Large intestine (tissue), 12 donors: ENCODE results near the gene TRAF5. TPM values are rescaled to one million over a fixed set of nuclear protein-coding genes. Genes with fewer than 3 reads are reported as not detected.
A peak's percentile ranks its signal among the peaks of the same experiment; 100 is the strongest.

Experiments used
- DNase-seq, 2 donors: peaks; one replicate each; pipeline versions ENCODE4 v3.0.0 to v3.0.0-alpha.2; 2013
- H3K27ac ChIP-seq: one replicate; pipeline ENCODE4 v1.5.1; 2013; ENCODE audit warnings: low read length
- H3K27me3 ChIP-seq: 2 replicates; pipeline ENCODE4 v1.6.1; 2013; ENCODE audit warnings: low read length; ENCODE audit not compliant: control insufficient read depth, insufficient read depth
- H3K36me3 ChIP-seq: 2 replicates; pipeline ENCODE4 v1.6.1; 2013; ENCODE audit warnings: low read length; ENCODE audit not compliant: control insufficient read depth, insufficient read depth
- H3K4me1 ChIP-seq: one replicate; pipeline ENCODE4 v1.6.1; 2013; ENCODE audit warnings: low read length; ENCODE audit not compliant: control insufficient read depth, insufficient read depth
- H3K4me3 ChIP-seq: one replicate; pipeline ENCODE4 v1.5.1; 2013; ENCODE audit warnings: low read length
- H3K9me3 ChIP-seq: one replicate; pipeline ENCODE4 v1.6.1; 2013; ENCODE audit warnings: mild to moderate bottlenecking, low read depth, low read length, moderate library complexity; ENCODE audit not compliant: control insufficient read depth
- WGBS: methylation state at CpG from one replicate; pipeline ENCODE4 v1.1.5; 2013; ENCODE audit warnings: low lambda C conversion rate; ENCODE audit not compliant: insufficient coverage; 5-methylcytosine and 5-hydroxymethylcytosine counted together
- long read RNA-seq, 11 donors: transcript quantifications; one replicate each; lab custom pipeline, GENCODE V29; 2026
- polyA plus RNA-seq: library from polyadenylated mRNA; unstranded; fragments of 120-200 nt; gene quantifications from one replicate; pipeline ENCODE4 v1.2.1, GENCODE V29; 2013

TRAF5 gene
- polyA plus RNA-seq, result 26.1 TPM
- long read RNA-seq, donor 1, partial matches to known transcripts, result 0 of 1 reads
- long read RNA-seq, donor 1, other reads (novel, unspliced or antisense), result 0 of 1 reads
- long read RNA-seq, donor 2, partial matches to known transcripts, result 0 of 5 reads
- long read RNA-seq, donor 2, other reads (novel, unspliced or antisense), result 0 of 5 reads
- long read RNA-seq, donor 3, result 0 reads
- long read RNA-seq, donor 4, result 0 reads
- long read RNA-seq, donor 5, result 0 reads
- long read RNA-seq, donor 6, partial matches to known transcripts, result 0 of 3 reads
- long read RNA-seq, donor 6, other reads (novel, unspliced or antisense), result 0 of 3 reads
- long read RNA-seq, donor 7, partial matches to known transcripts, result 15 of 17 reads
- long read RNA-seq, donor 7, other reads (novel, unspliced or antisense), result 0 of 17 reads
- long read RNA-seq, donor 8, partial matches to known transcripts, result 0 of 4 reads
- long read RNA-seq, donor 8, other reads (novel, unspliced or antisense), result 0 of 4 reads
- long read RNA-seq, donor 9, partial matches to known transcripts, result 0 of 1 reads
- long read RNA-seq, donor 9, other reads (novel, unspliced or antisense), result 0 of 1 reads
- long read RNA-seq, donor 10, partial matches to known transcripts, result 0 of 2 reads
- long read RNA-seq, donor 10, other reads (novel, unspliced or antisense), result 0 of 2 reads
- long read RNA-seq, donor 11, result 0 reads

GRCh38 chr1:211326528-211327345 is at the start of gene TRAF5:
TSS of gene TRAF5 (plus strand) at chr1:211326833. CDS start at chr1:211353240, 26,407 bp downstream.
- H3K9me3 ChIP-seq, result no peaks in the 10 kb centered on the region
- H3K4me3 ChIP-seq, result peak within 1 kb of the TSS; percentile 75
- no peaks in the 10 kb centered on the region for H3K36me3 ChIP-seq
- no CpG with 5 or more reads among the region's 91 CpGs for WGBS
- peak; percentile 58 to 78 for DNase-seq
- H3K27ac ChIP-seq, result peak within 1 kb of the TSS; percentile 51
- no peaks in the 10 kb centered on the region for H3K27me3 ChIP-seq
- peaks cover 10% of the 10 kb centered on the region for H3K4me1 ChIP-seq

- WGBS, result 17% methylated on average over 1 of the region's 1 CpG
- DNase-seq, result no peak
- peaks cover 42% of the 10 kb centered on the region for H3K36me3 ChIP-seq
Measured at GRCh38 chr1:211279340-211279739, 47.3 kb upstream of the TRAF5 start.

GRCh38 chr1:211280910-211281309 is 45.7 kb upstream of the TRAF5 start:
- WGBS, result 100% methylated on average over 1 of the region's 4 CpGs
- no peak for DNase-seq
- Histone ChIP-seq H3K4me3 (no peak overlapping the region), H3K36me3 (peaks cover 50% of the 10 kb centered on the region), H3K9me3 (no peaks in the 10 kb centered on the region), H3K27me3 (no peaks in the 10 kb centered on the region), H3K27ac (no peak overlapping the region), H3K4me1 (no peaks in the 10 kb centered on the region)

More at GRCh38 chr1:211279340-211279739, 47.3 kb upstream of the TRAF5 start:
- Histone ChIP-seq H3K4me1 (no peaks in the 10 kb centered on the region), H3K27me3 (no peaks in the 10 kb centered on the region), H3K9me3 (no peaks in the 10 kb centered on the region), H3K4me3 (no peak overlapping the region), H3K27ac (no peak overlapping the region)

- 89% methylated on average over 4 of the region's 6 CpGs for WGBS
- Histone ChIP-seq H3K4me1 (no peaks in the 10 kb centered on the region), H3K27me3 (no peaks in the 10 kb centered on the region), H3K9me3 (no peaks in the 10 kb centered on the region), H3K4me3 (no peak overlapping the region), H3K27ac (no peak overlapping the region), H3K36me3 (peaks cover 47% of the 10 kb centered on the region)
- DNase-seq, result no peak
Measured at GRCh38 chr1:211281320-211282022, 45.2 kb upstream of the TRAF5 start.

GRCh38 chr1:211282023-211282373 is 44.6 kb upstream of the TRAF5 start:
- peaks cover 48% of the 10 kb centered on the region for H3K36me3 ChIP-seq
- no peak for DNase-seq
- H3K9me3 ChIP-seq, result no peaks in the 10 kb centered on the region
- H3K27me3 ChIP-seq, result no peaks in the 10 kb centered on the region
- H3K4me1 ChIP-seq, result no peaks in the 10 kb centered on the region
- H3K4me3 ChIP-seq, result no peak overlapping the region
- H3K27ac ChIP-seq, result no peak overlapping the region

- peaks cover 57% of the 10 kb centered on the region for H3K36me3 ChIP-seq
- no CpG with 5 or more reads among the region's 4 CpGs for WGBS
Measured at GRCh38 chr1:211285196-211285595, 41.4 kb upstream of the TRAF5 start.

GRCh38 chr1:211287218-211287617 is 39.4 kb upstream of the TRAF5 start:
- no CpG with 5 or more reads among the region's 3 CpGs for WGBS
- no peak for DNase-seq
- H3K36me3 ChIP-seq, result peaks cover 61% of the 10 kb centered on the region

More at GRCh38 chr1:211285196-211285595, 41.4 kb upstream of the TRAF5 start:
- H3K9me3 ChIP-seq, result no peaks in the 10 kb centered on the region
- no peak for DNase-seq
- no peaks in the 10 kb centered on the region for H3K4me1 ChIP-seq
- H3K4me3 ChIP-seq, result no peak overlapping the region
- no peak overlapping the region for H3K27ac ChIP-seq
- H3K27me3 ChIP-seq, result no peaks in the 10 kb centered on the region

GRCh38 chr1:211292411-211292810 is 34.2 kb upstream of the TRAF5 start:
- no peaks in the 10 kb centered on the region for H3K4me1 ChIP-seq
- H3K27ac ChIP-seq, result no peak overlapping the region
- WGBS, result no CpG with 5 or more reads among the region's 2 CpGs
- H3K9me3 ChIP-seq, result no peaks in the 10 kb centered on the region
- peaks cover 59% of the 10 kb centered on the region for H3K36me3 ChIP-seq
- DNase-seq, result no peak
- H3K27me3 ChIP-seq, result no peaks in the 10 kb centered on the region
- no peak overlapping the region for H3K4me3 ChIP-seq

More at GRCh38 chr1:211287218-211287617, 39.4 kb upstream of the TRAF5 start:
- H3K4me1 ChIP-seq, result no peaks in the 10 kb centered on the region
- H3K9me3 ChIP-seq, result no peaks in the 10 kb centered on the region
- H3K27ac ChIP-seq, result no peak overlapping the region
- H3K4me3 ChIP-seq, result no peak overlapping the region
- H3K27me3 ChIP-seq, result no peaks in the 10 kb centered on the region

- Histone ChIP-seq H3K27me3 (no peaks in the 10 kb centered on the region), H3K4me3 (no peak overlapping the region), H3K4me1 (no peaks in the 10 kb centered on the region), H3K9me3 (no peaks in the 10 kb centered on the region), H3K36me3 (peaks cover 51% of the 10 kb centered on the region), H3K27ac (no peak overlapping the region)
- DNase-seq, result no peak
Measured at GRCh38 chr1:211296396-211296795, 30.2 kb upstream of the TRAF5 start.

GRCh38 chr1:211305044-211305443 is 21.6 kb upstream of the TRAF5 start:
- H3K4me1 ChIP-seq, result no peaks in the 10 kb centered on the region

More at GRCh38 chr1:211305044-211305443, 21.6 kb upstream of the TRAF5 start:
- Histone ChIP-seq H3K9me3 (no peaks in the 10 kb centered on the region), H3K27ac (no peak overlapping the region), H3K36me3 (peaks cover 41% of the 10 kb centered on the region), H3K4me3 (no peak overlapping the region), H3K27me3 (no peaks in the 10 kb centered on the region)
- no CpG with 5 or more reads among the region's 3 CpGs for WGBS
- no peak for DNase-seq
